IPS DF 19.7 (cell line): ENCODE data around the gene TNFRSF25.
"Not testable (repeated sequence)": the region's sequence is repeated elsewhere in the genome, so short reads cannot be mapped to it uniquely, and the experiment has no call there.

Experiments
- DNase-seq: peaks from one replicate; pipeline ENCODE4 v3.0.0-alpha.2; 2013; ENCODE audit warnings: low read depth, low spot score

TNFRSF25 gene

GRCh38 chr1:6450943-6451373 lies 15.0 kb downstream of the TNFRSF25 start:
- no peak for DNase-seq

DNA sequence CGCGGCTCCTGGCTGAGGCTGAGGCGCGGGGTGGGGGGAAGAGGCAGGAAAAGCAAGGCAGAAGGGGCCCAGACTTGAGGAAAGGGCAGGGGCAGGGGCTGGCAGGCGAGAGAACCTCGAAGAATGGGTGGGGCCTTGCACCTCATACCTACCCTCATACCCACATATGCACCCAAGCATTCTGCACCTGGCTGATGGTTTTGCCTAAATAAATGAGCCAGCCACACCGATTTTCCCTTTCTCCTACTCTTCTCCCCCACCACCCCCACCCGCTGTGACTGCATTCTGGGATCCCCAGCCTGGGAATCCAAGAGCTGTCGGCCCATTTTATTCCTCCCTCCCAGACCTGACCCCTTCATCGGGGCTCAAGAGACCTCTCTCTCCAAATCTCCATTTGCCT lies 15.5 kb downstream of the TNFRSF25 start:
- not testable (repeated sequence) for DNase-seq

GRCh38 chr1:6450005-6450450 lies 15.9 kb downstream of the TNFRSF25 start:
- DNase-seq = no peak

DNA sequence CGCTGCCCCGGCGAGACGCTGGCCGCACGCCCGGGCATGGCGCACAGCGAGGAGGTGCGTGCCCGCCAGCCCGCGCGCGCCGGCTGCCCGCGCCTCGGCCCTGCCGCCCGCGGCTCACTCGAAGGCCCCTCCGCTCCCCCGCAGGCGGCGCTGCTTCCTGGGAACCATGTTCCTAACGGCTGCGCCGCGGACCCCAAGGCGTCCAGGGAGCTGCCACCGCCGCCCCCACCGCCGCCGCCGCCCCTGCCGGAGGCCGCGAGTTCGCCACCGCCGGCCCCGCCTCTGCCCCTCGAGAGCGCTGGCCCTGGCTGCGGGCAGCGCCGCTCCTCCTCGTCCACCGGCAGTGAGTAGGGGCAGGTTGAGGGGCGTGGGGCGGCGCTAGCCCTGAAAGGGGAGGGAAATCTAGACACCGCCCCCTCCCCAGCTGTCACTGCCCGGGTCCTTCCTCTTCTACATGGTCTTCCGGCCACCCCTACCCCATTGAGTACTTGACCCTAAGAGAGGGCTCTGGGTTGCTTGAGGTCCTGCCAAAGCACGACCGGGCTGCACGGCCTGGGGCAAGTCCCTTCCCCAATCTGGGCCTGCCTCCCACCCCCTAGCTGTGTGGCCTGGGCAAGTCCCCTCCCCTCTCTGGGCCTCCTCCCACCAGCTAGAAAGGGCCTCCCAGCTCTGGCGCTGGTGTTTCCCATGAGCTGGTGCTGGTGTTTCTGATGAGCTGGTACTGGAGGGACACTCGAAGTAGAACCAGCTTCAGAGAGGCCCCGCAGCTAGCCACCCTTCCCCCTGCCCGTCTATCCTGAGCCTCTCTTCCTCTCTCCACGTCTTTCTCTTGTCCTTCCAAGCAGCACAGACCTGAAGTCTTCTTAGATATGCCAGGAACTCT lies 17.0 kb downstream of the TNFRSF25 start:
- no peak for DNase-seq

- DNase-seq = no peak
These were observed 17.9 kb downstream of the TNFRSF25 start for GRCh38 chr1:6447818-6448748.

GRCh38 chr1:6447016-6447817 lies 18.8 kb downstream of the TNFRSF25 start:
- no peak for DNase-seq

- no peak for DNase-seq
These were observed 19.3 kb downstream of the TNFRSF25 start for GRCh38 chr1:6446665-6447015.

- not testable (repeated sequence) for DNase-seq
These were observed 20.0 kb downstream of the TNFRSF25 start for GRCh38 chr1:6445929-6446328.

- no peak for DNase-seq
These were observed 20.8 kb downstream of the TNFRSF25 start for GRCh38 chr1:6445062-6445763.

DNA sequence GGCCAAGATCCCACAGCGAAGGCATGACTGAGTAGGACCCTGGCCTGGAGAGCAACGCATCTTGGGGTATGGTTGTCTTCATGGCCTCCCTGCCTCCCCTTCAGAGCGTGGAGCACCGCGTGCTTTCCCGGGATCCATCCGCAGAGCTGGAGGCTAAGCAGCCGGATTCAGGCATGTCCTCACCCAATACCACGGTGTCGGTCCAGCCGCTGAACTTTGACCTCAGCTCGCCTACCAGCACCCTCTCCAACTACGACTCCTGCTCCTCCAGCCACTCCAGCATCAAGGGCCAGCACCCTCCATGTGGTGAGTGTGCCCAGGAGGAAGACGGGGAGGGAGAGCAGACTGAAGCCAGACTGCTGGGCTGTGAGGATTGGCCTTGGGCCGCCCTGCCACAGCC lies 21.6 kb downstream of the TNFRSF25 start:
- no peak for DNase-seq

- no peak for DNase-seq
These were observed 22.4 kb downstream of the TNFRSF25 start for GRCh38 chr1:6443339-6444115.

DNA sequence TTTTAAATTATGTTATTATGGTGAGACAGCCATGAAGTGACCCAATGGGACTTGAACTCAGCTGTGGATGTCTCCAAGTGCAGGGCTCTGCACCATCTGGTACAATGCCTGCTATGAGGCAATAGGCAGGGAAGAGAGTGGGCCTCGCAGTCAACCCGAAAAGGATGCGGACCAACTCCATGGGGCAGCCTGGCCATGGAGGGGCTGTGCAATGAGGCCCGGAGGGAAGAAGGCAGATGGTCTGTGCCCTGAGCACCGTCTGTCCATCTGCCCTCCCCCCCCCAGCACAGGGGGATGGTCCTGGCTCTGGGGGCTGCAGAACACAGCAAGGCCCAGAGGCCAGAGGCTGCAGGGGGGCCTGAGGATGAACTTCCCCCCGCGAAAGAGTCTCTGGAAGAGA lies 24.4 kb downstream of the TNFRSF25 start:
- no peak for DNase-seq

DNA sequence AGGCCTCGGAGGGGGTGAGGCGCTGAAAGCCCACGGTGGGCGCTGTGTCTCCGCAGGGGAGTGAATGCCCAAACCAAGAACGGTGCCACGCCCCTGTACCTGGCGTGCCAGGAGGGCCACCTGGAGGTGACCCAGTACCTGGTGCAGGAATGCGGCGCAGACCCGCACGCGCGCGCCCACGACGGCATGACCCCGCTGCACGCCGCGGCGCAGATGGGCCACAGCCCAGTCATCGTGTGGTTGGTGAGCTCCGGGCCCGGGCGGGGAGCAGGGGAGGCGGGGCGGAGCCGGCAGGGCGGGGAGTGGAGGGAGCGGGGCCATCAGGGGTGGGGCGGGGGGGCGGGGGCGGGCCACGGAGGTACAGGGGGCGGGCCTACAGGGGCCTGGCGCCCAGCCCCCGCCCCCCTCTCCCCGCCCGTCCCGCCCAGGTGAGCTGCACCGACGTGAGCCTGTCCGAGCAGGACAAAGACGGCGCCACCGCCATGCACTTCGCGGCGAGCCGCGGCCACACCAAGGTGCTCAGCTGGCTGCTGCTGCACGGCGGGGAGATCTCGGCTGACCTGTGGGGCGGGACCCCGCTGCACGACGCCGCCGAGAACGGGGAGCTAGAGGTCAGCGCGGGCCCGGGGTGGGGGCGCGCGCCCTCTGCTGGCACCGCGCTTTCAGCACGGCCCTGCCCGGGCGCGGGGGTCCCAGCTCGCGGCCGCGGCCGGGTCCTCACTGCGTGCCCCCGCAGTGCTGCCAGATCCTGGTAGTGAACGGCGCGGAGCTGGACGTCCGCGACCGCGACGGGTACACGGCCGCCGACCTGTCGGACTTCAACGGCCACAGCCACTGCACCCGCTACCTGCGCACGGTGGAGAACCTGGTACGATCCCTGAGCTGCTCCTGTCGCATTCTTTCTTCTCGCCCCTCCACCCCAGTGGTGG lies 25.5 kb downstream of the TNFRSF25 start:
- DNase-seq = no peak

GRCh38 chr1:6438047-6438525 lies 27.9 kb downstream of the TNFRSF25 start:
- DNase-seq = no peak

- not testable (repeated sequence) for DNase-seq
These were observed 28.8 kb downstream of the TNFRSF25 start for GRCh38 chr1:6437012-6437700.

- not testable (repeated sequence) for DNase-seq
These were observed 29.7 kb downstream of the TNFRSF25 start for GRCh38 chr1:6436277-6436676.

DNA sequence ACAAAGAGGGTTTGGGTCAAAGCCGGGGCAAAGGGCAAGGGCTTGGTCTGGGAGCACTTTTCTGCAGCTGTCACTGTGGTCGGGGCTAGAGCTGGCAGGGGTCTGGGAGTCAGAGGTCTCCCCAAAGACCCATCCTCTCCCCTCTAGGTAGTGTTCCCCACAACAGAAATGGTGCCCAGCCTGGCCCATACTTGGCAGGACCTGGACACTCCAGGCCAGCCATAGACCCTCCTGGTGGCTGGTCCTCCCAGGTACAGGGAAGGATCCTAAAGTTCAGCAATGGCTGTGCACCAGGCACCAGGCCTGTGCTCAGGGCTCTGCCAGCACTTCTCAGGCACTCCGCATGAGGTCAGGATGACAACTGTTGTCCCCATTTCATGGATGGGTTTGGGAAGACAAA lies 30.4 kb downstream of the TNFRSF25 start:
- DNase-seq = no peak

GRCh38 chr1:6435129-6435528 lies 30.8 kb downstream of the TNFRSF25 start:
- no peak for DNase-seq
